ENCODE data around the gene MED13L.

DNA sequence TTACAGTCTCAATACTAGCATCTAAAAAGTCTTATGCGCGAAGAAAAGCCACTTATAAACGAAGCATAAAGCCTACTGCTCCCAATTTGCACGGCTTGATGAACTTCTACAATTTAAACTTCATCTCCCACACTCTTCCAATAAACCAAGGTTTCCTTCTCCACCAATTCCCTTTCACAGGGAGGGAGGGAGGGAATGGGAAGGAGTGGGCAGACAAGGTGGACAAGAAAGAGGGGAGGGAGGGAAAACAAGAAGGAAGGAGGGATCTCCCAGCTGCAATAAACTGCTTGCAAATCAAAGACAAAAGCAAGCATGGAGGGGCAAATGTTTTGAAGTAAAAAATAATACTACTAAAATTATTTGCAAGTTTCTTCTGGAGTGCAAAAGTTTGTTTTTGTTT lies 64.5 kb downstream of the MED13L start:
- TF ChIP-seq FOXK2 (IDR thresholded peaks at IDR 0.05) (no peak), ZNF384 (IDR thresholded peaks at IDR 0.05) (no peak), CTBP1 (IDR thresholded peaks at IDR 0.05; ENCODE audit: borderline replicate concordance) (no peak), HDGF (IDR thresholded peaks at IDR 0.05; ENCODE audit: borderline replicate concordance) (no peak), L3MBTL2 (conservative IDR thresholded peaks at IDR 0.05) (no peak), PKNOX1 (IDR thresholded peaks at IDR 0.05) (no peak), ELF4 (IDR thresholded peaks at IDR 0.05) (no peak), FOXA1 (IDR thresholded peaks at IDR 0.05) (no peak), FOXM1 (IDR thresholded peaks at IDR 0.05; ENCODE audit: borderline replicate concordance) (no peak), SP1 (IDR thresholded peaks at IDR 0.05) (no peak), SUZ12 (IDR thresholded peaks at IDR 0.05) (no peak), BHLHE40 (IDR thresholded peaks at IDR 0.05; ENCODE audit: borderline replicate concordance) (no peak), LEF1 (IDR thresholded peaks at IDR 0.05; ENCODE audit: borderline replicate concordance) (no peak)

All from HEK293T (cell line).